Large intestine (tissue), 12 donors: ENCODE measurements around the gene CYP24A1. TPM values are rescaled to one million over a fixed set of nuclear protein-coding genes. Genes with fewer than 3 reads are reported as not detected.

Source experiments
- DNase-seq, 2 donors: peaks; one replicate each; pipeline versions ENCODE4 v3.0.0 to v3.0.0-alpha.2; 2013
- H3K27ac ChIP-seq: one replicate; pipeline ENCODE4 v1.5.1; 2013; ENCODE audit warnings: low read length
- H3K27me3 ChIP-seq: 2 replicates; pipeline ENCODE4 v1.6.1; 2013; ENCODE audit warnings: low read length; ENCODE audit not compliant: control insufficient read depth, insufficient read depth
- H3K36me3 ChIP-seq: 2 replicates; pipeline ENCODE4 v1.6.1; 2013; ENCODE audit warnings: low read length; ENCODE audit not compliant: control insufficient read depth, insufficient read depth
- H3K4me1 ChIP-seq: one replicate; pipeline ENCODE4 v1.6.1; 2013; ENCODE audit warnings: low read length; ENCODE audit not compliant: control insufficient read depth, insufficient read depth
- H3K4me3 ChIP-seq: one replicate; pipeline ENCODE4 v1.5.1; 2013; ENCODE audit warnings: low read length
- H3K9me3 ChIP-seq: one replicate; pipeline ENCODE4 v1.6.1; 2013; ENCODE audit warnings: mild to moderate bottlenecking, low read depth, low read length, moderate library complexity; ENCODE audit not compliant: control insufficient read depth
- WGBS: methylation state at CpG from one replicate; pipeline ENCODE4 v1.1.5; 2013; ENCODE audit warnings: low lambda C conversion rate; ENCODE audit not compliant: insufficient coverage; 5-methylcytosine and 5-hydroxymethylcytosine counted together
- long read RNA-seq, 11 donors: transcript quantifications; one replicate each; lab custom pipeline, GENCODE V29; 2026
- polyA plus RNA-seq: library from polyadenylated mRNA; unstranded; fragments of 120-200 nt; gene quantifications from one replicate; pipeline ENCODE4 v1.2.1, GENCODE V29; 2013

Gene CYP24A1
- polyA plus RNA-seq: not detected
- long read RNA-seq, donor 1: 0 reads
- long read RNA-seq, donor 2: 0 reads
- long read RNA-seq, donor 3: 0 reads
- long read RNA-seq, donor 4: 0 reads
- long read RNA-seq, donor 5: 0 reads
- long read RNA-seq, donor 6: 0 reads
- long read RNA-seq, donor 7: 0 reads
- long read RNA-seq, donor 8: 0 reads
- long read RNA-seq, donor 9: 0 reads
- long read RNA-seq, donor 10: 0 reads
- long read RNA-seq, donor 11: 0 reads

DNA sequence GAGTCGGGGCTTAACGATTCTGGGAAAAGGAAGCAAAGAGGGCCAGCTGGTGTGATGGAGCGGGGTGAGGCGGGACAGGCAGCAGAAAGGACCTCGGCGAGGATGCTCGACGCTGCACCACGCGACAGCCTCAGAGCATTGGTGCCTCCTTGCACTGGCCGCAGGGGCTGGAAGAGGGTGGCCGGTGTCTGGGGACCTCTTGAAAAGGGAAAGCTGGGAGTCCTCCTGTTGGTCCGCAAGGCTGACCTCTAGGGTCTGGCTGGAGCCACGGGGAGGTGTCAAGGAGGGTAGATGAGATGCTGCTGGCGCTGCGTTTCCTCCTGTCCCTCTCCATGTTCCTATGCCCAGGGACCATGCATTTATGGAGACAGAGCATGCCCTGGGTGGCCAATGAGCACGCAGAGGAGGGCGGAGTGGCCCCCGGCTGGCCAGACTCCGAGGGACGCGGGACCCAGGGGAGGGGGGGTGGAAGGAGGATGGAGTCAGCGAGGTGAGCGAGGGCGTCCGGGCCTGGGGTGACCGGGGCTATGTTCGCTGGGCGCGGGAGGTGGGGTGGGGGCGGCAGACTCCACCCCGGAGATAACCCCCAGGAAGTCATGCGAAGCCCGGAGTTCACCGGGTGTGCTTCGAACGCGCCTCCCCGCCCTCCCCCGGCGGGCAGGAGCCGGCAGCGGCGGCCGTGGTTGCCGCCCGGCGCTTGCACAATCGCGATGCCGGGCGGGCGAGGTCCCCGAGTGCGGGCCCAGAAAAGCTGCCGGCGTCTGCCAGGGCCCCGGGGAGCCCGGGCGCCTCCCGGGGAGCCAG lies at the start of gene CYP24A1:
CYP24A1 (minus strand) TSS at position 334 of the 804 bp plus-strand sequence. CDS start 407 bp downstream, outside the sequence.
- H3K36me3 ChIP-seq: no peaks in the 10 kb centered on the region
- WGBS: no CpG with 5 or more reads among the region's 61 CpGs
- peaks cover 6% of the 10 kb centered on the region for H3K9me3 ChIP-seq
- no peak within 1 kb of the TSS for H3K4me3 ChIP-seq
- H3K4me1 ChIP-seq: no peaks in the 10 kb centered on the region
- no peak for DNase-seq
- H3K27ac ChIP-seq: no peak within 1 kb of the TSS
- peaks cover 80% of the 10 kb centered on the region for H3K27me3 ChIP-seq

DNA sequence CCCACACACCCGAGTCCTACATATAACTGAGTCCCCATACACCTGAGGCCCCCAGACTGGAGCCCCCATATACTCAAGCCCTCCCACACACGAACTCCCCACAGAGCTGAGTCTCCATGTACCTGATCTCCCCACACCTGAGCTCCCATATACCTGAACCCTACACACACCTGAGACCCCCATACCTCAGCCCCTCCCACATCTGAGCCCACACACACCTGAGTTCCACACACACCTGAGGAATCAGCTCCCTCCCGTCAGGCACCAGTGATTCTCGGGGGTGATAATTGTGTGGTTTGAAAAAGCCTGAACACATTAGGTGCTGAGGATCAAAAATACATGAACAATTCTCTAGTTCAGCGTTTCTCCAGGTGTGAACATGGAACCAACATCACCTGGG lies 49.5 kb upstream of the CYP24A1 start:
- Histone ChIP-seq H3K9me3 (no peaks in the 10 kb centered on the region), H3K27ac (no peak overlapping the region), H3K36me3 (no peaks in the 10 kb centered on the region), H3K27me3 (no peaks in the 10 kb centered on the region), H3K4me3 (no peak overlapping the region), H3K4me1 (no peaks in the 10 kb centered on the region)
- DNase-seq: no peak
- no CpG with 5 or more reads among the region's 5 CpGs for WGBS

DNA sequence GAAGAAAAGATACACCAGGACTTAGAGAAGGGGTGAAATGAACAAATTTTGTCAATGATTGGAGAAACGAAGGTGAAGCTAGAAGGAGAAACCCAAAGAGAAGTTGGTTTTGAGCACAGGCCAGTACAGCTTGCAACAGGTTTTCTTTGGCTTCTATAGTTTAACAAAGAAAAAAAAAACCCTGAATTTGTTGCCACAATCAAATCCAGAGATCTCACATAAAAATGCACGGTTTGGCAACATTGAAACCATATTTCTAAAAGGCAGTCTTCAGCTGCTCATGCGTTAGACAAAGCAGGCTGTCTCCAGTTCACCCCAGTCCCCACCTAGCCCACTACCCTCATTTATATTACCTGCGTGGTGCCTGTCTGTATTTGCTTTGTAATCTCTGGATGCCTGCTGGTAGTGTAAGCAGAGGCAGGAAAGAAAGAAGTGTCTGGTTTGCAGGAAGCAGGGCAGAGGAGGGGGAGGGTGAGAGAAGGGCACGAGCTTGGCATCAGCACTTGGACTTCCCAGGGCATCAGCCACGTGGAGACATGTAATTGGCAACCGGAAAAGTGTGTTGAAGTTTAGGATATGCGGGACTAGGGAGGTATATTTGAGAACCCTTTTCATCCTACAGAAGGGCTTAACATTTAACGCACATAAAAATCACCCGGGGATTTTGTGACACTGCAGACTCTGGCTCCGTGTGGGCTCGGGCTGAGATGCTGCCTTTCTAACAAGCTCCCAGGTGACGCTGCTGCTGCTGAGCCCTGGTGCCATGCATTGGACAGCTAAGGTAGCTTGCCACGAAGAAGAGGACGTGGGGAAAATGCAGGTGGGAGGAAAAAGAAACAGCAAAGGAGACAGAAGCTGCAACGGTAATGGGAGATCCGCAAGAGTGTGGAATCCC lies 48.5 kb upstream of the CYP24A1 start:
- no peak for DNase-seq
- 61% methylated on average over 4 of the region's 17 CpGs for WGBS
- no peak overlapping the region for H3K4me3 ChIP-seq
- H3K27me3 ChIP-seq: no peaks in the 10 kb centered on the region
- no peaks in the 10 kb centered on the region for H3K4me1 ChIP-seq
- no peaks in the 10 kb centered on the region for H3K9me3 ChIP-seq
- H3K27ac ChIP-seq: no peak overlapping the region
- H3K36me3 ChIP-seq: peaks cover 3% of the 10 kb centered on the region

DNA sequence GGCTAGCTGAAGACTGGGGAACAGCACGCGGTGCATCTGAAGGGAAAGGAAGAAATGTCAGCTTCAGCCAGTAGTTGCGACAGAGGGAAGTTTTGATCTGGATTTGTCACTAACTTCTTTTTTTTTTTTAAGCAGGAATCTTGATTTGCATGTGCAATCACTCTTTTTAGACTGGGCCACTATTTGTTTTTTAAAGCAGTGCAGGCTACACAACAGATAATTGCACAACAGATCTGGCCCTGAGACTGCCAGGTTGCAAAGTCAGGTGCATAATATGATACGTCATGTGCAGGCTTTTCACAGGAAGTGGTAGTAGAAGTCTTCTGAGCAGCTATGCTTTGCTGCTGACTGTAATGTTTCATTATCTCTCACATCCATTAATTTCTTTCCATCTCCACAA lies 47.6 kb upstream of the CYP24A1 start:
- H3K4me3 ChIP-seq: no peak overlapping the region
- no peak overlapping the region for H3K27ac ChIP-seq
- H3K9me3 ChIP-seq: no peaks in the 10 kb centered on the region
- H3K36me3 ChIP-seq: peaks cover 8% of the 10 kb centered on the region
- H3K27me3 ChIP-seq: no peaks in the 10 kb centered on the region
- DNase-seq: peak in 1 of 2 donors; percentile 15
- H3K4me1 ChIP-seq: no peaks in the 10 kb centered on the region
- WGBS: no CpG with 5 or more reads among the region's 4 CpGs

DNA sequence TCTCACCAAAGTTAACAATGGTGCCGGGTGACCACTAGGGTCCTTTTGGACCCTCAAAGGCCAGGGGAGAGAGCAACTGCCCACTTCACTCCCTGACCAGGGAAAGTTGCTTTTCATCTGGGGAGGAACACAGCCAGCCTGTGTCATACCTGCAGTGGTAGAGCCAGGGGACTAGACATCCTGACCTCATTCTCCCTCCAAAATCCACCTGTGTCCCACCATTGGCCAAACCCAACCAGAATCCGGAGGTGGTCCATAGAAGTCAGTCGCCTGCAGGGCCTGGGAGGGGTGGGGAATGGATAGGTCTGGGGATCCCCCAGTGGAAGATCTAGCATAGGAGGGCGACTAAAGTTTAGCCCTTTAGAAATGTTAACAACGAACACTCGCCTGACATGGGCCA lies 46.9 kb upstream of the CYP24A1 start:
- no peak for DNase-seq
- Histone ChIP-seq H3K9me3 (no peaks in the 10 kb centered on the region), H3K27me3 (no peaks in the 10 kb centered on the region), H3K4me3 (no peak overlapping the region), H3K27ac (no peak overlapping the region), H3K36me3 (peaks cover 10% of the 10 kb centered on the region), H3K4me1 (no peaks in the 10 kb centered on the region)
- 100% methylated on average over 3 of the region's 6 CpGs for WGBS

DNA sequence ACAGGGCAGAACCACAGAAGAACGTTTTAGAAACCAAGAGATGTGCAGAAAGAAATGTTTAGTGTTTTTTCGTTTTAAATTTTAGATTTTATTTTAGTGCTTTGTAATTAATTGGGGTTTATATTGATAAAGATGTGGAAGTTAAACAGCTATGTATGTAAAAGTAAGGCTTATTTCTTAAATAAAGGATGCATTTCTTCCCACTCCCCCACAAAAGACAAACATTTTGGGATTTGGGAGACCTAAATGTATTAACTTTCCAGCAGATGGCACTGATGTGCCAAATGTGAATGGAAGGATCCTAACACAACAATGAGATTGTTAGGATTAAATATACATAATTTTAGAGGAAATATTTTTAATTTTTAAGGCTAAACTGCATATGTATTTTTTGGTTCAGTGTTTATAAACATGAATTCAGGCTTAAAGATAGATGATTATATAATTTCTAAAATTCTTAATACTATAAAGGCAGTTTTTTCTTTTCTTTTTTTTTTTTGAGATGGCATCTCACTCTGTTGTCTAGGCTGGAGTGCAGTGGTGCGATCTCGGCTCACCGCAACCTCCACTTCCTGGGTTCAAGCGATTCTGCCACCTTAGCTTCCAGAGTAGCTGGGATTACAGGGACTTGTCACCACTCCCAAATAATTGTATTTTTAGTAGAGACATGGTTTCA lies 46.1 kb upstream of the CYP24A1 start:
- no peaks in the 10 kb centered on the region for H3K27me3 ChIP-seq
- DNase-seq: no peak
- no peak overlapping the region for H3K4me3 ChIP-seq
- 61% methylated on average over 2 of the region's 6 CpGs for WGBS
- H3K9me3 ChIP-seq: no peaks in the 10 kb centered on the region
- peaks cover 15% of the 10 kb centered on the region for H3K36me3 ChIP-seq
- H3K4me1 ChIP-seq: no peaks in the 10 kb centered on the region
- no peak overlapping the region for H3K27ac ChIP-seq

DNA sequence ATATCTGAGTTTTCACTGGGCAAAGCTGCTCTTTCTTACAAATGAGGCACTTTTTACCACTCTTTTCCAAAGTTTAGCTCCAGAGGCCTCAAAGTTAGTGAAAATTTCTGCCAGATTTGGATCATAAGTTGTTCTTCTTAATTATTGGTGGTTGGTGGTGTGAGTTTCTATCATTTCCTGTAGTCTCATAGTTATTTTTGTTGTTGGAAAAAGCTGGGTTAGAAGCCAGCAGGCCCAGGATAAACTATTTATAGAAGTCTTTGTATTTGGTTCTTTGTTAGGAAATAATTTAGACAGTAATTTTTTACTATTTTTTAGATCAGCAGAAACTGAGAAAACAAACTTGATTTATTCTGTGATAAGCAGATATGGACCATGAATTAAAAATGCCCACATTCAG lies 44.7 kb upstream of the CYP24A1 start:
- Histone ChIP-seq H3K27me3 (no peaks in the 10 kb centered on the region), H3K4me1 (no peaks in the 10 kb centered on the region), H3K4me3 (no peak overlapping the region), H3K27ac (no peak overlapping the region), H3K36me3 (peaks cover 20% of the 10 kb centered on the region), H3K9me3 (no peaks in the 10 kb centered on the region)
- DNase-seq: no peak

DNA sequence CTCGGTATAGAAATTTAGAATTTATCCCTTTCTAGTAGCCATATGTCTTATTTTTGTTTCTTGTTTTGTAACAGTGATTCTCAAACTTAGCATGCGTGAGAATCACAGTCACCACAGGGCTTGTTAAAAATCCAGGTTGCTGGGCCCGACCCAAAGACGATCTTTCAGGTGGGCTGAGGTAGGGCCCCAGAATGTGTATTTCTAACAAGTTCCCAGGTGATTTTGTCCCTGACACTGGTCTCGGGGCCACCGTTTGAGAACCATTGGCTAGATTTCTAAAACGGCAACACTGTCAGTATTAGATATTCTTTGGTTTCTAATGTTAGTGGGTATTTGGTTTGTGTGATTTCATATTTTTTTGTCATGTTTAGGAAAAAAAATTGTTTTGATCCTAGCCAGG lies 44.0 kb upstream of the CYP24A1 start:
- DNase-seq: no peak
- WGBS: 93% methylated on average over 3 of the region's 7 CpGs
- no peak overlapping the region for H3K27ac ChIP-seq
- no peaks in the 10 kb centered on the region for H3K27me3 ChIP-seq
- H3K4me1 ChIP-seq: no peaks in the 10 kb centered on the region
- no peak overlapping the region for H3K4me3 ChIP-seq
- no peaks in the 10 kb centered on the region for H3K9me3 ChIP-seq
- H3K36me3 ChIP-seq: peaks cover 20% of the 10 kb centered on the region

DNA sequence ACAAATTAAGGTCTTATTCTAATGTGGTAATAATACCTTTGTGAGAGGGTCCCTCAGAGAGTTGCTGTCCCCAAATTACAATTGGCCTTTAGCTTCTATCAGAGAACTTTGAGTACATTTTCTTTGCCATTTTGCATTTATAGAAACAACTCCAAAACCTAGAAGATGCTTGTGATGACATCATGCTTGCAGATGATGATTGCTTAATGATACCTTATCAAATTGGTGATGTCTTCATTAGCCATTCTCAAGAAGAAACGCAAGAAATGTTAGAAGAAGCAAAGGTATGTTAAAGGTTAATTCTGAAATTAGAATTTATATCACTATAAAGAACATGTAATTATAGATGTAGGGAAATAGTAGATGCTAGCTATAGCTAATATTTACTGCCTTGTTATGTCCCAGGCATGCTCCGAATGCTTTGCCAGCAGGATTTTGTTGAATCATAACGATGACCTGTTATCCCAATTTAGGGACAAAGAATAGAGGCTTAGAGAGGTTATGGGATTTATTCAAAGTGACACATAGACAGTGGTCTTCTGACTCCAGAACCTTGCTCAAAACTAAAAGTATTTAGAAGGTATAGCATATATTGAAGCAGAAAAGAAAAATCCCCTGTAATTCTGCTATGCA lies 41.5 kb upstream of the CYP24A1 start:
- Histone ChIP-seq H3K4me3 (no peak overlapping the region), H3K36me3 (peaks cover 20% of the 10 kb centered on the region), H3K27ac (no peak overlapping the region), H3K4me1 (no peaks in the 10 kb centered on the region), H3K9me3 (no peaks in the 10 kb centered on the region), H3K27me3 (no peaks in the 10 kb centered on the region)
- 100% methylated on average over 1 of the region's 3 CpGs for WGBS
- DNase-seq: no peak
